HCT116 (cell line): Measurements from ENCODE around the gene ANAPC1. TPM values are rescaled to one million over a fixed set of nuclear protein-coding genes. Genes with fewer than 3 reads are reported as not detected.
"Not testable (repeated sequence)": the region's sequence is repeated elsewhere in the genome, so short reads cannot be mapped to it uniquely, and the experiment has no call there.

Experiments used
- ATAC-seq: fragments of 200-7000 bp; cut with Tn5 transposase; 2 replicates; pipeline ENCODE4 v1.9.1; 2020; ENCODE audit warnings: mild to moderate bottlenecking, moderate library complexity
- BruUV-seq: library from RNA; stranded (reverse); fragments of 400-500 nt; replicated peaks from 2 replicates; lab custom pipeline; 2021; lab: Mats Ljungman, UMichigan
- CTCF ChIA-PET: fragments of 300-600 bp; sonication (Branson Sonifier 250); formaldehyde crosslinking; loops from one replicate; lab custom pipeline; 2021; ENCODE audit warnings: antibody characterized with exemption; lab: Charles Lee
- POLR2A ChIA-PET: fragments of 300-600, 350-600 bp; sonication (Branson Sonifier 250); formaldehyde crosslinking; loops from one replicate; lab custom pipeline; 2021; ENCODE audit warnings: antibody characterized with exemption; lab: Charles Lee
- RAD21 ChIA-PET, 2 experiments: fragments of 300-600 bp; sonication (Branson Sonifier 250); formaldehyde crosslinking; loops; one replicate each; lab custom pipeline; 2023; ENCODE audit warnings: low total read pairs in 2 of 2; ENCODE audit not compliant: uncharacterized antibody in 2 of 2, unreplicated experiment in 2 of 2, low non-redundant PET in 1 of 2; lab: Charles Lee
- DNase-seq: peaks from one replicate; pipeline ENCODE4 v3.0.0-alpha.2; 2010; ENCODE audit warnings: low read depth, low spot score
- H2AFZ ChIP-seq: fragments of 200-600 bp; shearing (Covaris generic), sonication (generic); 2 replicates; pipeline ENCODE4 v1.6.1; 2017; ENCODE audit warnings: low read depth, mixed run types, mixed read lengths, antibody characterized with exemption, low read length; ENCODE audit not compliant: poor library complexity, severe bottlenecking
- H3K27ac ChIP-seq: 2 replicates; pipeline ENCODE4 v1.5.1; 2012; ENCODE audit warnings: low read depth, low read length
- H3K27me3 ChIP-seq: fragments of 200-600 bp; sonication (generic); 2 replicates; pipeline ENCODE4 v1.6.1; 2016; ENCODE audit warnings: mixed run types, low read length, mixed read lengths; ENCODE audit not compliant: insufficient read depth
- H3K36me3 ChIP-seq, 2 experiments: fragments of 200-500 bp in 1 of 2; fragments of 200-600 bp in 1 of 2; sonication (Bioruptor generic) in 1 of 2; sonication (generic) in 1 of 2; 2 replicates each; pipeline versions ENCODE4 v1.5.1 to v1.6.1; 2014 to 2016; ENCODE audit warnings: low read length in 2 of 2, inconsistent platforms in 1 of 2, mixed read lengths in 1 of 2, mixed run types in 1 of 2; ENCODE audit not compliant: insufficient read depth in 2 of 2, control insufficient read depth in 1 of 2
- H3K4me1 ChIP-seq, 2 experiments: fragments of 200-600 bp in 1 of 2; sonication (generic) in 1 of 2; 2 replicates each; pipeline versions ENCODE4 v1.5.1 to v1.6.1; 2012 to 2017; ENCODE audit warnings: low read length in 2 of 2, inconsistent platforms in 1 of 2, mild to moderate bottlenecking in 1 of 2, mixed read lengths in 1 of 2, mixed run types in 1 of 2, moderate library complexity in 1 of 2; ENCODE audit not compliant: insufficient read depth in 2 of 2, control insufficient read depth in 1 of 2
- H3K4me2 ChIP-seq: fragments of 200-600 bp; sonication (generic); 2 replicates; pipeline ENCODE4 v1.6.1; 2017; ENCODE audit warnings: mixed run types, low read length, mixed read lengths
- H3K4me3 ChIP-seq, 2 experiments: fragments of 200-600 bp in 1 of 2; sonication (generic) in 1 of 2; replicated peaks in 1 of 2; 2 replicates each; pipeline ENCODE4 v1.5.1; 2011 to 2016; ENCODE audit warnings: low read length in 2 of 2, control low read depth in 1 of 2, low read depth in 1 of 2, mild to moderate bottlenecking in 1 of 2, mixed read lengths in 1 of 2, mixed run types in 1 of 2
- H3K79me2 ChIP-seq: fragments of 200-600 bp; sonication (generic); 2 replicates; pipeline ENCODE4 v1.6.1; 2017; ENCODE audit warnings: mild to moderate bottlenecking, mixed run types, low read length, moderate library complexity, mixed read lengths; ENCODE audit not compliant: insufficient read depth
- H3K9ac ChIP-seq: fragments of 200-600 bp; sonication (generic); 2 replicates; pipeline ENCODE4 v1.6.1; 2016; ENCODE audit warnings: low read length, mixed read lengths
- H3K9me2 ChIP-seq: fragments of 200-600 bp; sonication (generic), shearing (Covaris generic); 2 replicates; pipeline ENCODE4 v1.6.1; 2017; ENCODE audit warnings: mixed run types, mild to moderate bottlenecking, moderate library complexity; ENCODE audit not compliant: insufficient read depth
- H3K9me3 ChIP-seq, 2 experiments: fragments of 200-500 bp in 1 of 2; fragments of 200-600 bp in 1 of 2; sonication (Bioruptor generic) in 1 of 2; sonication (generic) in 1 of 2; 2 replicates each; pipeline ENCODE4 v1.6.1; 2014 to 2017; ENCODE audit warnings: low read length in 2 of 2, mixed read lengths in 2 of 2, inconsistent platforms in 1 of 2, low read depth in 1 of 2, mild to moderate bottlenecking in 1 of 2, mixed run types in 1 of 2, moderate library complexity in 1 of 2; ENCODE audit not compliant: control insufficient read depth in 1 of 2, insufficient read depth in 1 of 2
- H4K20me1 ChIP-seq: fragments of 200-600 bp; sonication (generic), shearing (Covaris generic); 2 replicates; pipeline ENCODE4 v1.6.1; 2017; ENCODE audit warnings: mixed run types, mild to moderate bottlenecking, moderate library complexity; ENCODE audit not compliant: insufficient read depth
- ATF3 ChIP-seq: IDR thresholded peaks from 2 replicates; pipeline ENCODE4 v1.6.1; 2012
- EGR1 ChIP-seq: IDR thresholded peaks from 2 replicates; pipeline ENCODE4 v1.6.1; 2012; ENCODE audit warnings: low read depth
- ELF1 ChIP-seq: IDR thresholded peaks from 2 replicates; pipeline ENCODE4 v1.6.1; 2012; ENCODE audit warnings: low read depth, borderline replicate concordance
- FOSL1 ChIP-seq: IDR thresholded peaks from 2 replicates; pipeline ENCODE4 v1.6.1; 2012; ENCODE audit warnings: low read depth
- POLR2A ChIP-seq: IDR thresholded peaks from 2 replicates; pipeline ENCODE4 v1.7.0; 2011; ENCODE audit warnings: borderline replicate concordance; ENCODE audit not compliant: insufficient read depth, insufficient read length; ENCODE audit errors: extremely low read depth
- POLR2AphosphoS5 ChIP-seq: IDR thresholded peaks from 2 replicates; pipeline ENCODE4 v1.6.1; 2011; ENCODE audit warnings: mild to moderate bottlenecking, low read depth, low read length, moderate library complexity
- REST ChIP-seq: IDR thresholded peaks from 2 replicates; pipeline ENCODE4 v1.6.1; 2012; ENCODE audit warnings: low read depth
- SRF ChIP-seq: IDR thresholded peaks from 2 replicates; pipeline ENCODE4 v1.6.1; 2012; ENCODE audit warnings: low read depth
- TCF7L2 ChIP-seq: IDR thresholded peaks from 2 replicates; pipeline ENCODE4 v1.7.0; 2011; ENCODE audit warnings: borderline replicate concordance, inconsistent platforms; ENCODE audit not compliant: insufficient read depth, insufficient read length; ENCODE audit errors: extremely low read depth
- YY1 ChIP-seq: IDR thresholded peaks from 2 replicates; pipeline ENCODE4 v1.6.1; 2011; ENCODE audit warnings: low read length, low read depth, moderate library complexity, mild to moderate bottlenecking; ENCODE audit not compliant: insufficient replicate concordance; ENCODE audit errors: extremely low read depth
- ZFX ChIP-seq: fragments of 450-650 bp; IDR thresholded peaks from 2 replicates; pipeline ENCODE4 v1.6.1; 2017
- ZNF274 ChIP-seq: fragments of 200-500 bp; sonication (Bioruptor generic); IDR thresholded peaks from 2 replicates; pipeline ENCODE4 v1.6.1; 2014; ENCODE audit warnings: mild to moderate bottlenecking, low read depth, low read length, inconsistent platforms
- intact Hi-C: fragments of 100-400 bp; cut with micrococcal nuclease; formaldehyde crosslinking; loops from 2 replicates; pipeline ENCODE4 v1.10.0; 2022
- total RNA-seq: library from RNA; stranded (reverse); gene quantifications from one replicate; pipeline ENCODE4 v1.2.1, GENCODE V29; 2021; ENCODE audit not compliant: unreplicated experiment

The ANAPC1 gene
- total RNA-seq, 1 experiment from 2014 or later: 76.5 TPM

- no peak for ATAC-seq
- H3K4me2 ChIP-seq: no peak overlapping the region
- DNase-seq: no peak
- H3K9me2 ChIP-seq: no peaks in the 10 kb centered on the region
- H3K27me3 ChIP-seq: no peaks in the 10 kb centered on the region
- H3K36me3 ChIP-seq: no peaks in the 10 kb centered on the region
- no peak overlapping the region for H3K27ac ChIP-seq
- no peak overlapping the region for H3K4me3 ChIP-seq
- no peaks in the 10 kb centered on the region for H3K79me2 ChIP-seq
- CTCF ChIA-PET: no interaction called here
- TF ChIP-seq TCF7L2 (no peak), ELF1 (no peak), REST (no peak), EGR1 (no peak), SRF (no peak), FOSL1 (no peak), ZNF274 (no peak), YY1 (no peak), POLR2A (no peak), ATF3 (no peak), ZFX (no peak), POLR2AphosphoS5 (no peak)
- no peaks in the 10 kb centered on the region for H4K20me1 ChIP-seq
- no peak overlapping the region for H2AFZ ChIP-seq
- H3K4me1 ChIP-seq: no peaks in the 10 kb centered on the region
- H3K9ac ChIP-seq: no peak overlapping the region
- RAD21 ChIA-PET: no interaction called here
- intact Hi-C loops: no loop called here
- no peaks in the 10 kb centered on the region for H3K9me3 ChIP-seq
- no TSS peak for BruUV-seq
- POLR2A ChIA-PET: no interaction called here
Measured at GRCh38 chr2:111912547-111912946, 28.6 kb upstream of the ANAPC1 start.

GRCh38 chr2:111911295-111911977 lies 27.4 kb upstream of the ANAPC1 start:
- H3K79me2 ChIP-seq, H2AFZ ChIP-seq, H3K9me3 ChIP-seq, DNase-seq, H3K9me2 ChIP-seq, H3K9ac ChIP-seq, intact Hi-C loops, H4K20me1 ChIP-seq, H3K27ac ChIP-seq, H3K27me3 ChIP-seq, H3K36me3 ChIP-seq, H3K4me3 ChIP-seq, POLR2A ChIA-PET, RAD21 ChIA-PET, ATAC-seq, H3K4me2 ChIP-seq, BruUV-seq, CTCF ChIA-PET, H3K4me1 ChIP-seq: not testable (repeated sequence)
